ENCODE data around the gene TBX18.

- no peak for TF ChIP-seq CTCF (IDR thresholded peaks at IDR 0.05)
- TF ChIP-seq POLR2A (IDR thresholded peaks at IDR 0.05), result no peak
Observed at GRCh38 chr6:84788689-84789088, 24.3 kb upstream of the TBX18 start.
